ENCODE measurements around the gene POU2F3. TPM values are rescaled to one million over a fixed set of nuclear protein-coding genes. Genes with fewer than 3 reads are reported as not detected.

The POU2F3 gene
- total RNA-seq, 1 donor from 2014 or later = not detected

DNA sequence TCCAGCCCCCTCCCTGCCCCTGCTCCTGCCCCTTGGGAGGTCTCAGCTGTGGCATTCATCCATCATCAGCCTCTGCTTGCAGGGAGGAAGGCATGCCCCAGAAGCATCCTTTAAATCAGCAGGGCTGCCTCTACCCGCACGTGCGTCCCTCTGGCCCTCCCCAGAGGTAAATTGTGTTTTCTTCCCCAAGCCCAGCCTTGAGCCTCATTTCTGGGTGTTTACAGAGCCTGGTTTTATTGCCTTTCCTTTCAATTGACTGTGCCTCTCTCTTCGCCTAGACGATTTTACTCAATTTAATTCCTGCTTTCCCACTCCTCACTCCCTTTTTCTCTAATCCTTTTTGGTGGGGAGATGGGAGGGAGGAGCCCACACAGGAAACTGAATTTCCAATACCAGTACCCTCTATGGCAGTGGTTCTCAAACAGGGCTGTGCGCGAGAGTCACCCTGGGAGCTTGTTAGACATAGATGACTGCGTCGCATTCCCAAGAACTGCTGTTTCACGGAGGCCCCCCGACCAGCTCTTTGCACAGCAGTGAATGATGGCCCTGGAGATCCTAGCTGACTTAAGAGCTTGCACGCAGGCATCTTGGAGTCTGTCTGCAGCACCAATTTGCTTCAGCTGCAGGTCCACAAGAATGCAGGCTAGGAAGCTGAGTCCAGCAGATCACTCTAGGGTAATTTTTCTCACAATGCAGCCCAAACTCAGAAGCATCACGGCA is 44.2 kb upstream of the POU2F3 start:
- no peak for TF ChIP-seq CTCF (IDR thresholded peaks at IDR 0.05)
- POLR2A ChIA-PET = interaction anchor here (0.6 kb wide), 1 partner anchor 435 kb away, joined by 3 read pairs; no protein-coding TSS in a partner anchor
- H3K36me3 Mint-ChIP-seq (ENCODE audit: low read depth) = no peaks in the 10 kb centered on the region
- peaks cover 18% of the 10 kb centered on the region for H3K27me3 Mint-ChIP-seq
- H3K9me3 Mint-ChIP-seq = no peaks in the 10 kb centered on the region
- intact Hi-C loops (cut with micrococcal nuclease) = no loop called here
- no peak overlapping the region for H3K4me3 Mint-ChIP-seq
- DNase-seq (no peak), ATAC-seq (ENCODE audit: low read depth) (no peak)
- H3K4me1 Mint-ChIP-seq = no peaks in the 10 kb centered on the region
- H3K27ac Mint-ChIP-seq = no peak overlapping the region
- CTCF ChIA-PET = no interaction called here

GRCh38 chr11:120196826-120197225 is 43.1 kb upstream of the POU2F3 start:
- intact Hi-C loops (cut with micrococcal nuclease) = no loop called here
- ATAC-seq (ENCODE audit: low read depth) = no peak
- H3K36me3 Mint-ChIP-seq (ENCODE audit: low read depth) = no peaks in the 10 kb centered on the region
- no peak overlapping the region for H3K27ac Mint-ChIP-seq
- H3K4me3 Mint-ChIP-seq = no peak overlapping the region
- DNase-seq = no peak
- POLR2A ChIA-PET = no interaction called here
- CTCF ChIA-PET = no interaction called here
- H3K27me3 Mint-ChIP-seq = peaks cover 18% of the 10 kb centered on the region
- TF ChIP-seq CTCF (IDR thresholded peaks at IDR 0.05) = no peak
- H3K9me3 Mint-ChIP-seq = no peaks in the 10 kb centered on the region
- no peaks in the 10 kb centered on the region for H3K4me1 Mint-ChIP-seq

GRCh38 chr11:120197251-120197891 is 42.6 kb upstream of the POU2F3 start:
- POLR2A ChIA-PET = no interaction called here
- no peak overlapping the region for H3K27ac Mint-ChIP-seq
- H3K9me3 Mint-ChIP-seq = no peaks in the 10 kb centered on the region
- no peak overlapping the region for H3K4me3 Mint-ChIP-seq
- DNase-seq (no peak), ATAC-seq (ENCODE audit: low read depth) (no peak)
- CTCF ChIA-PET = no interaction called here
- H3K36me3 Mint-ChIP-seq (ENCODE audit: low read depth) = no peaks in the 10 kb centered on the region
- no peaks in the 10 kb centered on the region for H3K4me1 Mint-ChIP-seq
- intact Hi-C loops (cut with micrococcal nuclease) = no loop called here
- H3K27me3 Mint-ChIP-seq = peaks cover 18% of the 10 kb centered on the region
- no peak for TF ChIP-seq CTCF (IDR thresholded peaks at IDR 0.05)

- no peaks in the 10 kb centered on the region for H3K4me1 Mint-ChIP-seq
- TF ChIP-seq CTCF (IDR thresholded peaks at IDR 0.05) = no peak
- H3K36me3 Mint-ChIP-seq (ENCODE audit: low read depth) = no peaks in the 10 kb centered on the region
- no peak overlapping the region for H3K4me3 Mint-ChIP-seq
- intact Hi-C loops (cut with micrococcal nuclease) = no loop called here
- CTCF ChIA-PET = no interaction called here
- H3K27me3 Mint-ChIP-seq = peaks cover 18% of the 10 kb centered on the region
- H3K9me3 Mint-ChIP-seq = no peaks in the 10 kb centered on the region
- no peak for DNase-seq
- H3K27ac Mint-ChIP-seq = no peak overlapping the region
- ATAC-seq (ENCODE audit: low read depth) = no peak
- POLR2A ChIA-PET = no interaction called here
These were observed 42.0 kb upstream of the POU2F3 start for GRCh38 chr11:120197977-120198376.

GRCh38 chr11:120198403-120198786 is 41.5 kb upstream of the POU2F3 start:
- ATAC-seq (ENCODE audit: low read depth) = no peak
- H3K36me3 Mint-ChIP-seq (ENCODE audit: low read depth) = no peaks in the 10 kb centered on the region
- intact Hi-C loops (cut with micrococcal nuclease) = no loop called here
- DNase-seq = no peak
- ChIA-PET CTCF (no interaction called here), POLR2A (no interaction called here)
- TF ChIP-seq CTCF (IDR thresholded peaks at IDR 0.05) = no peak
- no peaks in the 10 kb centered on the region for H3K4me1 Mint-ChIP-seq
- no peaks in the 10 kb centered on the region for H3K9me3 Mint-ChIP-seq
- H3K27ac Mint-ChIP-seq = no peak overlapping the region
- H3K4me3 Mint-ChIP-seq = no peak overlapping the region
- H3K27me3 Mint-ChIP-seq = peaks cover 18% of the 10 kb centered on the region
